KOPT-K1 (cell line): ENCODE results near the gene ROBO1.
"Not testable (repeated sequence)": the region's sequence is repeated elsewhere in the genome, so short reads cannot be mapped to it uniquely, and the experiment has no call there.

ENCODE experiments used
- H3K27ac ChIP-seq: fragments of 200-600 bp; sonication (generic); 2 replicates; pipeline ENCODE4 v1.5.1; 2016; ENCODE audit warnings: antibody characterized with exemption, mild to moderate bottlenecking, low read depth, low read length; ENCODE audit not compliant: poor library complexity, severe bottlenecking
- H3K36me3 ChIP-seq: fragments of 200-600 bp; sonication (generic); 2 replicates; pipeline ENCODE4 v1.5.1; 2017; ENCODE audit warnings: antibody characterized with exemption, mild to moderate bottlenecking, low read length, moderate library complexity; ENCODE audit not compliant: insufficient read depth
- H3K9me3 ChIP-seq: fragments of 200-600 bp; sonication (generic); 2 replicates; pipeline ENCODE4 v1.5.1; 2017; ENCODE audit warnings: antibody characterized with exemption, low read length, mild to moderate bottlenecking; ENCODE audit not compliant: insufficient read depth, poor library complexity, severe bottlenecking

ROBO1 gene

DNA sequence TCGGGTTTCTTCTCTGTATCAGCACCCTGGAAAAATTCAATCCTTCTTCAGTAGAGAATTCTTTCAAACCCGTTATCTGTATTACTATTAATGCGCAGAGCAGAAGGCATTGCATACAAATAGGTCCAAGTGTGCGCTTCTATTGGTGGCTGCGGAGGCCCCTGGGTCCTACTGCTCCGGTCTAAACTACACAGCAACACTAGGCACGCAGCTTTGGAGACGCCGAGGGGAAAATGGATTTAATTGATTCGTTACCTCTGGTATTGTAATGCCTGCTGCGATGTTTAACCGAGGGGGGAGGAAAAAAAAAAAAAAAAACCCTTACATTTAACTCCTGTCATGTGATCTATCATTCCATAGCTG lies at the start of gene ROBO1:
Gene ROBO1, minus strand, starts transcription at position 94 of the 363 bp plus-strand sequence.
- Histone ChIP-seq H3K36me3 (no peaks in the 10 kb centered on the region), H3K9me3 (no peaks in the 10 kb centered on the region), H3K27ac (no peak within 1 kb of the TSS)

DNA sequence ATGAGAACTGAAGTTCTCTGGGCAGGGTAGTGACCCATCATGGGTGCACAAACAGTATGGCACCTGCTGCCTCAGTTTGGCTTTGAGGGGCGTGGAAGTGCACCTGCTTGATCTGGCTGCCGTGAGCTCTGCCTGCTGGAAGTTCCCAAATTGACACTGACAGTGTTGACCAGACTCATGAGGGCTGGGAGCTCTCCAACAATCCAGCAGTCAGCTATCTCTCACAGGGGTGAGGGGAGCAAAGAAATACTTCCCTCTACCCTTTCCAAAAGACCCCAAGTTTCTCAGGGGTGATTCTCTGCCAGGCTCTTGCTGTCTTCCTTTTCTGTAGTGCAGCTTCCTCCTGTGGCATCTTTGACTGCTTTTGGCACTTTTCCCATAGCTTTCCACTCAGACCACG lies 49.4 kb upstream of the ROBO1 start:
- no peaks in the 10 kb centered on the region for H3K9me3 ChIP-seq
- no peaks in the 10 kb centered on the region for H3K36me3 ChIP-seq
- H3K27ac ChIP-seq, result no peak overlapping the region

DNA sequence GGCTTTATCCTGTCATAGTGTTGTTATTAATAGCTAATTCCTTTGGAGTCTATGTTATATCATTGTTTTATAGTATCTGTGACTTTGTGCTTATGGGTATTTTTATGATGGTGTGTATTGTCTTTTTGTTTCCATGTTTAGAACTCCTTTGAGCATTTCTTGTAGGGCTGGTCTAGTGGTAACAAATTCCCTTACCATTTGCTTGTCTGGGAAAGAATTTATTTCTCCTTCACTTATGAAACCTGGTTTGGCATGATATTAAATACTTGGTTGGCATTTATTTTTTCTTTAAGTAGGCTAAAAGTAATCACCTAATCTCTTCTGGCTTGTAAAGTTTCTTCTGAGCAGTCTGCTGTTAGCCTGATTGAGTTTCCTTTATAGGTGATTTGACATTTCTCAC lies 47.7 kb upstream of the ROBO1 start:
- H3K36me3 ChIP-seq, result no peaks in the 10 kb centered on the region
- H3K27ac ChIP-seq, result no peak overlapping the region
- no peaks in the 10 kb centered on the region for H3K9me3 ChIP-seq

DNA sequence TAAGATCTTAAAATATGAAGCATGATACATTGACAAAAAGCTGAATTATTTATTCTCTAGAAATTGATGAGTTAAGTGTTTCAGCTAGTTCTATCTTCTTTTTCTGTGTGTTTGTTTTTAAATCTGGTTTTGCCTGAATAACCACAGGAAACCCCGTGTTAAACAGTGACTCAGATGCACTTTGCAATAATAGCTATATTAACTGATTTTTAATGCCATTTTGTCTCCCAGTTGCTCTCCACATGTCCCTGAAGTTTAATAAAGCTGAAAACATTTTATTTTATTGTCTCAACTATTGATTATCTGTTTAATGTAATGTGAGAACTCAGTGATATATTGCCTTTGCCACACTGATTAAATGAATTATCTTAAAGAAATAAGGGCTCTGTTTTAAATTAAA lies 42.8 kb upstream of the ROBO1 start:
- Histone ChIP-seq H3K36me3 (no peaks in the 10 kb centered on the region), H3K27ac (no peak overlapping the region), H3K9me3 (no peaks in the 10 kb centered on the region)

DNA sequence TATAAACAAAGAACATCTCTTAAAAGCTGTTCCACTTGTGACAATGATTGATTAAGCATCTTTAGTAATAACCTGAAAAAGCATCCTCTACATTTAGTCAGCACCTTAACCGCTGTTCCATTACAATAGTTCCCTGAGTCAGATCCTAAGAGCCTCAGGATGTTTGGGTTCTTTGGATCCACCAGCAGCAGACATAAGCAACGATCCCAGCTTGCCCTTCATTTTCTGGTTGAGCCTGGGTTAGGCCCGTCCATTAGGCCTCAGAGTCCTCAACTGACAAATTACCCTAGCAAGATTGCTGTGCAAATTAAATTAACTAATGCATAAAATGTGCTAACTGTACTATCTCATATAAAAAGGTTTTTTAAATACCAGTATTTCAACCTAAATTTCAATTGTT lies 42.3 kb upstream of the ROBO1 start:
- H3K27ac ChIP-seq, result no peak overlapping the region
- no peaks in the 10 kb centered on the region for H3K9me3 ChIP-seq
- no peaks in the 10 kb centered on the region for H3K36me3 ChIP-seq

DNA sequence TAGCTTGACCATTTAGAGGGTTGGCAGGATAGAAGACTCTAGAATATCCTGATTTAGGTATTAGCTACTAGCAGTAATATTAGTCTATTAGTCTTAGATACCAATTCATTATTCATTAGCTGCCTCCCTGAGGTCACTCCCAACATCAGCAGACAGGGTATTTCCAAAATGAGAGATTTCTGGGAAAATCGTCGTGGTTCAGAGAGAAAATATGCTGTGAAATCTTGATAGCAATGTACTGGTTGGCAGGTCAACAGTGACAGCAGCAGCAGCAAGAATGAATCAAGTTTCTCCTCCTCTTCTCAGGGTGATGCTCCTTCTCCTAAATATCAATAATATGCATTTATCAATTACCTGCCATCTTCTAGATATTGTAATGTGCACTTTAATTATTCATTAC lies 41.3 kb upstream of the ROBO1 start:
- H3K27ac ChIP-seq, result no peak overlapping the region
- no peaks in the 10 kb centered on the region for H3K9me3 ChIP-seq
- H3K36me3 ChIP-seq, result no peaks in the 10 kb centered on the region

DNA sequence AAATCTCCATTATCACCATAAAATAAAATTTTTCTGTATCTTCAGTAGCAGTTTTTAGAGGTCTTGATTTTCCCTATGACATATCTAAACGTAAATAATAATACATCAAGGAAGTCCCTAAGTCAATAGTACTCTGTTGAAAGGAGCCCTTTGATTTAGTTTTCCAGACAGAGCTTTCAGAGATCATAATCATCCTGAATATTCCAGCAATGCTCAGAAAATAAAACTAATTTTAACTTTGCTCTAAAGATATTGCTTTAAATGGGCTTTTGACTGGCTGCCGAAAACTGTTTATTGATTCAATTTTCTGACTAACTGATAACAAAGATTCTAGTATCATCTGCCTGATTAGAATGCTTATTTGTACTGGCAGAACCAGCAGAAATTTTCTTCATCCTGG lies 40.7 kb upstream of the ROBO1 start:
- no peaks in the 10 kb centered on the region for H3K9me3 ChIP-seq
- no peaks in the 10 kb centered on the region for H3K36me3 ChIP-seq
- H3K27ac ChIP-seq, result no peak overlapping the region

DNA sequence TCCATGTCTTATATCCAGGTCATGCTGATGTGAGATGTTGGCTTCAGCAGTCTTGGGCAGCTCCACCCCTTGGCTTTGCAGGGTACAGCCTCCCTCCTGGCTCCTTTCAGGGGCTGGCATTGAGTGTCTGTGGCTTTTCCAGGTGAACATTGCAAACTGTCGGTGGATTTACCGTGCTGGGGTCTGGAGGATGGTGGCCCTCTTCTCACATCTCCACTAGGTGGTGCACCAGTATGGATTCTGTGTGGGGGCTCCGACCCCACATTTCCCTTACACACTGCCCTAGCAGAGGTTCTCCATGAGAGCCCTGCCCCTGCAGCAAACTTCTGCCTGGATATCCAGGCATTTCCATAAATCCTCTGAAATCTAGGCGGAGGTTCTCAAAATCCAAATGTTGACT lies 22.4 kb upstream of the ROBO1 start:
- not testable (repeated sequence) for H3K36me3 ChIP-seq, H3K27ac ChIP-seq, H3K9me3 ChIP-seq

DNA sequence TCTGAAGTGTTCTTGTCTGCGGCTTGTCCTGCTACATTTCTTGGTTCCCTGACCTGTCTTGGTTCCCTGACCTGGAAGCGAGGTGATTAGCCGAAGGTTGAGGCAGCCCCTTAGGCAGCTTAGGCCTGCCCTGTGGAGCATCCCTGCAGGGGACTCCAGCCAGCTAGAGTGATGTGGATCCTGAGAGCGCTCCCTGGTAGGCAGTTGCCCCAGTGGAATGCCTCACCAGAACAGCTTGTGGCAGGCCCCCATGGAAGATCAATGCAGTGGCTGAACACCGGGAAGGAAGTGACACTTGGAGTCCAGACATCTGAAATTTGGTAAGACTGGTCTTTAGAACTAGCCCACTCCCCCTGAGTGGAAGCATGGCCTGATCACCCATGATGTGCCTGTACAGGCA lies 5.5 kb upstream of the ROBO1 start:
- Histone ChIP-seq H3K27ac (no peak overlapping the region), H3K9me3 (no peaks in the 10 kb centered on the region)

DNA sequence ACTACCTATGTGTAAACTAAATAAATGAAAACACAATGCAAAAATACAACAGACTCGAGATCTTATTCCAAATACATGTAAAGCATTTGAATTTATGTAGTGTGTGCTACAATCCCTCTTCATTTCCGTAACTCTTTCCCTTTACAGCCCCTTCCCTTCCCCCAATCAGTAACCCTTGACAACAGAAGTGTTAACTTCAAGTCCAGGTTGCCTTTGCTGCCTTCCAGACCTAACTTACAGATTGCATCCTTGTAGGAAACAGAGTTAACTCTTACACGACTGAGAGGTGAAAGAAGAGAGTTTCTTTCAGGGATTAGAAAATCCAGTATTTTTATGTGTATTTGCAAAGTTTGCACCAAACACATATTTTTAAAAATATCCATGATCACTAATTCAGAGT lies 1.4 kb upstream of the ROBO1 start:
- H3K9me3 ChIP-seq, result no peaks in the 10 kb centered on the region
- no peaks in the 10 kb centered on the region for H3K36me3 ChIP-seq
- H3K27ac ChIP-seq, result no peak overlapping the region

More for the DNA sequence above, 5.5 kb upstream of the ROBO1 start:
- no peaks in the 10 kb centered on the region for H3K36me3 ChIP-seq

DNA sequence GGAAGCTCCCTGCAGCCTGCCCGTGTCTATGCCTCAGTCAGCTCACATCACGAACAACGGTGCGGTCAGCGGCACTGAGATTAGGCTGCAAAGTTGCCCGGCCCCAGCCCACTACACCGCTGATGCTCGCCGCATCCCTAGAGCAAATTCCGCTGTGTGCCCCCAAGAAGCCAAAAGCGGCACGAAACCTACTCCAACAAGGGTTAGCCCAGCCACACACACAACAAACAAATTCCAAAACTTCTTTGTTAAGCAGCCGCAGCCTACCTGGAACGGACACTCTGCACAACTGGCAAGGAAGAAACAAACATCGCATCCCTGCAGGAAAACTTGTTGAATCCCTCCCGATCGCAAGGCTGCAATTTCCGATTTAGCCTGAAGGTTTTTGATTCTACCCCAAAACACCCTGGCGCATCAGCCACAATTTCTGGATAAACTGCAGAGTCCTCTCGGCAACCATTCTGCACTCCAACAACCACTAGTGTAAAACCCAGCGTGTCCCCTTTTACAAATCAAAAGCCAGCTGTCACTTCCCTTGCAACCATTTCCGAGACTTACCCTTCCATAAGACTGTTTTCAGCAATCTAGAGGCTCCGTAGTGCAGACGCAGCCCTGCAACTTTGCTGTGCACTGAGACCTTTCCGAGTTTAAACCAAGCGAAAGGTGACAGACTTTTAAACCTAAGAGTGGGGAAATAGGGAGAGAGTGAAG lies 449 bp downstream of the ROBO1 start:
- Histone ChIP-seq H3K9me3 (no peaks in the 10 kb centered on the region), H3K27ac (no peak overlapping the region), H3K36me3 (no peaks in the 10 kb centered on the region)

DNA sequence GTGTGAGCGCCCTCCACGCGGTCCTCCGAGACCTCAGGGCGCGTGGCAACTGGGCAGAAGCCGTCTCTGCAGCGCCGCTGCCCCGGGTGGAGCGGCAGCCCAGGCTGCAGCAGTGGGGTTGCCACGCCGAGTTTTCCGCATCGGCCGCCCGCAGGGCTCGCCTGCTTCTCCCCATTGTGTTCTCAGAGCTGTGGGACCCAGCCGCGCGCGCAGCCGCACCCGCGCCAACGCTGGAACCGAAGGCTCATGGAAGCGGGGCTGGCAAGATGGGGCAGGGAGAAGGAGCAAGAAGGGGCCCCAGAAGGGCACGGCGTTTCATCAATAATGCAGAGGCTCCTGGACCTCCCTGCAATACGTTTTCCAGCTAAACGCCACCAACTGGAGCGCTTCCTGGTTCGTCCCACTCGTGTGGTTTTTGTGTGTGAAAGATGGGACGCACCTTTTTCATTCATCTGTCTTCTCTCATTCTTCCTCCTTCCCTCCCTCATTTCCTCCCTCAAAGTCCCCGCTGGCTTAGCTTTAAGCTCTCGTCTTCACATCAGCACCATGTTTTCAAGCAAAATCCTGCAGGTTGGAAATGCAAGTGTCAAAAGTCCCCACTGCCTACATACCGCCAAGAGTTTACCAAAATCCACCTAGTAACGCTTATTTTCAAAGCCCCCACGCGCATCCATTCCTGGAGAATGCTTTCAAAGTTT lies 1.2 kb downstream of the ROBO1 start:
- Histone ChIP-seq H3K9me3 (no peaks in the 10 kb centered on the region), H3K27ac (no peak overlapping the region), H3K36me3 (no peaks in the 10 kb centered on the region)

DNA sequence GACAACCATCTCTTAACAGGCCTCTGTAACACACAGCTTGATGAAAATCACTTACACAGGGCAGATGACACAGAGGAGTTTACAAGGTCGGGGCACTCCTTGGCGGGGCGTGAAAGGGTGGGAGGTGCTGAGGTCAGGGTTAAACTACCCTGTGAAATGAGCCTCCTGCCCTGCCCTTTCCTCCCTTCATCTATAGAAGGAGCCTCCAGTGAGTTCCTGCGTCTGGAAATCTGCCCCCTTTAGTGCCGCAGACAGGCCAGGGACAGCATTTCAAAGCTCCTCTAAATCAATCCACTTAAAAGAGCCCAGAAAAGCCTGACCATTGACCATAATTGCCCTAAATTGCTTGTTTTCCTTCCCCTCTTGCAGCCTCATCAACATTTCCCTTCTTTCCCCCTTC lies 1.9 kb downstream of the ROBO1 start:
- Histone ChIP-seq H3K27ac (no peak overlapping the region), H3K9me3 (no peaks in the 10 kb centered on the region), H3K36me3 (no peaks in the 10 kb centered on the region)

DNA sequence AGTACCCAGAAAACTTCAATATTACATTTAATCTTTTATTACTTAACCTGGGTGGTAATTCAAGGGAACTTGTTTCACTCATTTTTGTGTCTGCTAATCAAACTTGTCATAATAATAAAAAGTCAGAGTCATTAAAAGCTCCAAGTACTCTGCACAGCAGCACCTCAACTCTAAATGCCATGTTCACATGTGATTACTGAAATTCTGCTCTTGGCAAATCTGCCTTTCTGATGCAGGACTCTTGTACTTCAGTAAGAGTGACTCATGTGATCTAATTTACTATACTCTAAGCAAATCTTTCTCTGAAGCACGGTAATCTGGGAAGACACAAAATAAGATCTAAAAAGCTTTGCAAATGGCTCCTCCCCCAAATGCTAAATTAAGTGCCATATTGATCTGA lies 6.4 kb downstream of the ROBO1 start:
- Histone ChIP-seq H3K9me3 (no peaks in the 10 kb centered on the region), H3K27ac (no peak overlapping the region), H3K36me3 (no peaks in the 10 kb centered on the region)

DNA sequence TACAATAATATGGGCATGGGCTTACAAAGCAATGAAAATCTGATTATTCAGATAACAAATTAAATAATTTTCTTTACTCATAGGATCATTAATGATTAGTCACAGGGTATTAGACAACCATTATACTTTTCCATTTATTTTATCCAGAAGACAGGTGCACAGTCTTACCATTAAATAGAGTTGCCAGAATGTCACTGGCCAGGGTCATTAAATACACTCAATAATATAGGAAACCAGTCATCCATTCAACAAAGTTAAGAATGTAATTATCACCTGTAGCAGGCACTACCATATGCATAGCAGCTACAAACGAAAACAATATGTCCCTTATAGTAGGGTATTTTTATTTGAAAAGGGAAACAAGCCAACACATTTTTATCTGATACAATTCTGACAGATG lies 16.1 kb downstream of the ROBO1 start:
- H3K36me3 ChIP-seq, result no peaks in the 10 kb centered on the region
- no peak overlapping the region for H3K27ac ChIP-seq
- no peaks in the 10 kb centered on the region for H3K9me3 ChIP-seq

DNA sequence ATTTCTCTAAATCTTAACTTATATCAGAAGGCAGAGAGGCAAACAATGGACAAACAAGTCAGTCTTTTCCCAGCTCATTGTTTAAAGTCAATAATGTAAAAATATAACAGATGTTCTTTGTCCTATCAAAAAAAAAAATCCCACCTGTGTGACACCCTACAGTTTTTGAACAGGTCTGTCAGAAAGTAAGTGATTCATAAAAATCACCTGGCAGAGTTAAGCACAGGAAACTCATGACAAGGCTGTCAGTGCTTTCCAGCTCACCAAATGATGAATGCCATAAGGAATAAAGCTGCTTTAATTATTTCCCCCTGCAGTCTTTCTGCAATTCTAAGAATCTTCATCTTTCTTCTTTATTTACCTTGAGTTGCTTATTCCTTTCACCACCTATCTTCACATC lies 30.3 kb downstream of the ROBO1 start:
- no peaks in the 10 kb centered on the region for H3K9me3 ChIP-seq
- H3K27ac ChIP-seq, result no peak overlapping the region
- no peaks in the 10 kb centered on the region for H3K36me3 ChIP-seq
